ENCODE data around the gene TOMM20. TPM values are rescaled to one million over a fixed set of nuclear protein-coding genes. Genes with fewer than 3 reads are reported as not detected.

The TOMM20 gene
- total RNA-seq, 1 experiment from 2014 or later: 184 TPM

GRCh38 chr1:235068158-235069121 lies 60.2 kb downstream of the TOMM20 start:
- POLR2A ChIA-PET: no interaction called here
- no peak for TF ChIP-seq NFATC4 (CRISPR knock-in tag; IDR thresholded peaks at IDR 0.05)
- peak; percentile 83 for TF ChIP-seq GABPB1 (CRISPR knock-in tag; IDR thresholded peaks at IDR 0.05)
- H3K27ac Mint-ChIP-seq: peak overlapping the region; percentile 17; the same call in 1 of the 2 replicates
- H3K27me3 Mint-ChIP-seq (ENCODE audit: low read depth): no peaks in the 10 kb centered on the region
- peaks cover 12% of the 10 kb centered on the region for H3K4me1 Mint-ChIP-seq
- CTCF ChIA-PET: no interaction called here
- ATAC-seq (no peak), DNase-seq (ENCODE audit: low spot score) (no peak)
- no peaks in the 10 kb centered on the region for H3K36me3 Mint-ChIP-seq
- no peaks in the 10 kb centered on the region for H3K9me3 Mint-ChIP-seq
- no peak overlapping the region for H3K4me3 Mint-ChIP-seq

GRCh38 chr1:235067396-235068157 lies 61.1 kb downstream of the TOMM20 start:
- ATAC-seq (no peak), DNase-seq (ENCODE audit: low spot score) (no peak)
- no peaks in the 10 kb centered on the region for H3K36me3 Mint-ChIP-seq
- ChIA-PET POLR2A (interaction anchor here (0.5 kb wide), 1 partner anchor 467 kb away, joined by 4 read pairs; no protein-coding TSS in a partner anchor), CTCF (no interaction called here)
- no peak overlapping the region for H3K4me3 Mint-ChIP-seq
- H3K27ac Mint-ChIP-seq: no peak overlapping the region
- no peaks in the 10 kb centered on the region for H3K27me3 Mint-ChIP-seq (ENCODE audit: low read depth)
- H3K9me3 Mint-ChIP-seq: no peaks in the 10 kb centered on the region
- H3K4me1 Mint-ChIP-seq: peaks cover 21% of the 10 kb centered on the region
- TF ChIP-seq ZNF396 (CRISPR knock-in tag; IDR thresholded peaks at IDR 0.05; ENCODE audit: borderline replicate concordance) (no peak), CREB1 (CRISPR knock-in tag; IDR thresholded peaks at IDR 0.05) (no peak), ATF2 (CRISPR knock-in tag; IDR thresholded peaks at IDR 0.05; ENCODE audit: borderline replicate concordance, low read depth) (no peak), HMGXB4 (CRISPR knock-in tag; IDR thresholded peaks at IDR 0.05) (no peak), CDX4 (CRISPR knock-in tag; IDR thresholded peaks at IDR 0.05; ENCODE audit: borderline replicate concordance) (no peak), OVOL2 (CRISPR knock-in tag; IDR thresholded peaks at IDR 0.05; ENCODE audit: borderline replicate concordance) (no peak), JAZF1 (CRISPR knock-in tag; IDR thresholded peaks at IDR 0.05) (no peak), ZSCAN18 (CRISPR knock-in tag; IDR thresholded peaks at IDR 0.05) (no peak), EMX1 (CRISPR knock-in tag; IDR thresholded peaks at IDR 0.05) (no peak), FOXP1 (CRISPR knock-in tag; IDR thresholded peaks at IDR 0.05; ENCODE audit: borderline replicate concordance) (no peak), MLX (CRISPR knock-in tag; IDR thresholded peaks at IDR 0.05) (no peak), IRF1 (CRISPR knock-in tag; IDR thresholded peaks at IDR 0.05) (no peak), AR (CRISPR knock-in tag; IDR thresholded peaks at IDR 0.05) (no peak), PREB (CRISPR knock-in tag; IDR thresholded peaks at IDR 0.05; ENCODE audit: borderline replicate concordance) (no peak)
